A673 (cell line): ENCODE measurements around the gene ANKRD16. TPM values are rescaled to one million over a fixed set of nuclear protein-coding genes. Genes with fewer than 3 reads are reported as not detected.

ENCODE experiments used
- BruUV-seq: library from RNA; stranded (reverse); fragments of 400-500 nt; replicated peaks from 2 replicates; lab custom pipeline; 2021; lab: Mats Ljungman, UMichigan
- CTCF ChIA-PET: fragments of 300-600 bp; sonication (Branson Sonifier 250); formaldehyde crosslinking; loops from one replicate; lab custom pipeline; 2022; ENCODE audit warnings: antibody characterized with exemption; lab: Charles Lee
- POLR2A ChIA-PET: fragments of 300-600 bp; sonication (Branson Sonifier 250); formaldehyde crosslinking; loops from one replicate; lab custom pipeline; 2022; ENCODE audit warnings: antibody characterized with exemption; ENCODE audit not compliant: low non-redundant PET; lab: Charles Lee
- DNase-seq: peaks from one replicate; pipeline ENCODE4 v3.0.0-alpha.2; 2015; ENCODE audit warnings: low spot score
- H3K27ac ChIP-seq: fragments of 200-600 bp; sonication (generic); 2 replicates; pipeline ENCODE4 v1.5.1; 2016; ENCODE audit warnings: mixed run types, low read depth, mild to moderate bottlenecking, mixed read lengths, antibody characterized with exemption, low read length; ENCODE audit not compliant: poor library complexity, severe bottlenecking
- H3K27me3 ChIP-seq: fragments of 200-600 bp; sonication (generic); replicated peaks from 2 replicates; pipeline ENCODE4 v1.6.1; 2017; ENCODE audit warnings: mixed run types, low read depth, mild to moderate bottlenecking, mixed read lengths, antibody characterized with exemption, low read length; ENCODE audit not compliant: insufficient read depth, poor library complexity
- H3K36me3 ChIP-seq: fragments of 200-600 bp; sonication (generic); 2 replicates; pipeline ENCODE4 v1.6.1; 2016; ENCODE audit warnings: mixed run types, mild to moderate bottlenecking, mixed read lengths, antibody characterized with exemption, low read length; ENCODE audit not compliant: insufficient read depth, poor library complexity, severe bottlenecking
- H3K4me1 ChIP-seq: fragments of 200-600 bp; sonication (generic); 2 replicates; pipeline ENCODE4 v1.6.1; 2017; ENCODE audit warnings: mixed run types, mild to moderate bottlenecking, mixed read lengths, antibody characterized with exemption, low read length; ENCODE audit not compliant: insufficient read depth, poor library complexity, severe bottlenecking
- H3K4me3 ChIP-seq: fragments of 200-600 bp; sonication (generic); 2 replicates; pipeline ENCODE4 v1.5.1; 2016; ENCODE audit warnings: low read depth, mixed run types, mild to moderate bottlenecking, mixed read lengths, low read length; ENCODE audit not compliant: poor library complexity, severe bottlenecking
- H3K9me3 ChIP-seq: fragments of 200-600 bp; sonication (generic); 2 replicates; pipeline ENCODE4 v1.6.1; 2016; ENCODE audit warnings: mixed run types, low read depth, mild to moderate bottlenecking, mixed read lengths, antibody characterized with exemption, low read length; ENCODE audit not compliant: poor library complexity, severe bottlenecking
- EZH2 ChIP-seq: fragments of 200-600 bp; sonication (generic); IDR thresholded peaks from 2 replicates; pipeline ENCODE4 v1.6.1; 2017; ENCODE audit warnings: borderline replicate concordance, low read depth, mild to moderate bottlenecking, mixed read lengths, antibody characterized with exemption, low read length; ENCODE audit not compliant: poor library complexity, severe bottlenecking
- intact Hi-C: fragments of 100-400 bp; cut with micrococcal nuclease; formaldehyde crosslinking; loops from one replicate; pipeline ENCODE4 v1.10.0; 2022; ENCODE audit not compliant: unreplicated experiment
- total RNA-seq: library from RNA; stranded (reverse); gene quantifications from 2 replicates; pipeline ENCODE4 v1.2.3, GENCODE V29; 2021
- TF ChIP-seq, protein P1 (sequence below): fragments of 300-800, 200-600 bp; sonication (generic); conservative IDR thresholded peaks from 2 replicates; pipeline ENCODE4 v1.5.1; 2017; ENCODE audit warnings: low read depth, mild to moderate bottlenecking, antibody characterized with exemption, low read length, moderate library complexity, mixed read lengths

ANKRD16 gene
- total RNA-seq, 1 experiment from 2014 or later: 16.2 TPM

DNA sequence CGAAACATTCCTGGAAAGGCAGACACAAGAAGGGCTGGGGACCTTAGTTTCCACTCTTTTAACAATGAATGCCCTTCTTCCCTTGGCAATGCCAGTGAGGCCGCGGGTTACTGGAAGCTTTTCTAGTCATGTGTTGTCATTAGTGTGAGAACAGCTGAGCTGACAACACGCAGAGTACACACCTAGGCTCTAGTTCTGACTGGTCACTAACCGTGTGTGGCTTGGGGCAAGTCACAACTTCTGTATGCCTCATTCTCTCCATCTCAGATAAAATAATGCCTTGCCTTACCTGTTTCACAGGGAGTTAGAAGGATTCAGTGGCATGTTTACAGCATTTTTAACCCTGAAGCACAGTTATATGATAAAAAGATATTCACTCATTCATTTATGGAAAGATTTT is 32.1 kb upstream of the ANKRD16 start:
- H3K4me3 ChIP-seq: no peak overlapping the region
- ChIA-PET POLR2A (no interaction called here), CTCF (no interaction called here)
- no peaks in the 10 kb centered on the region for H3K4me1 ChIP-seq
- H3K27me3 ChIP-seq: no peaks in the 10 kb centered on the region
- no peak for DNase-seq
- BruUV-seq: no TSS peak
- TF ChIP-seq, protein P1, sequence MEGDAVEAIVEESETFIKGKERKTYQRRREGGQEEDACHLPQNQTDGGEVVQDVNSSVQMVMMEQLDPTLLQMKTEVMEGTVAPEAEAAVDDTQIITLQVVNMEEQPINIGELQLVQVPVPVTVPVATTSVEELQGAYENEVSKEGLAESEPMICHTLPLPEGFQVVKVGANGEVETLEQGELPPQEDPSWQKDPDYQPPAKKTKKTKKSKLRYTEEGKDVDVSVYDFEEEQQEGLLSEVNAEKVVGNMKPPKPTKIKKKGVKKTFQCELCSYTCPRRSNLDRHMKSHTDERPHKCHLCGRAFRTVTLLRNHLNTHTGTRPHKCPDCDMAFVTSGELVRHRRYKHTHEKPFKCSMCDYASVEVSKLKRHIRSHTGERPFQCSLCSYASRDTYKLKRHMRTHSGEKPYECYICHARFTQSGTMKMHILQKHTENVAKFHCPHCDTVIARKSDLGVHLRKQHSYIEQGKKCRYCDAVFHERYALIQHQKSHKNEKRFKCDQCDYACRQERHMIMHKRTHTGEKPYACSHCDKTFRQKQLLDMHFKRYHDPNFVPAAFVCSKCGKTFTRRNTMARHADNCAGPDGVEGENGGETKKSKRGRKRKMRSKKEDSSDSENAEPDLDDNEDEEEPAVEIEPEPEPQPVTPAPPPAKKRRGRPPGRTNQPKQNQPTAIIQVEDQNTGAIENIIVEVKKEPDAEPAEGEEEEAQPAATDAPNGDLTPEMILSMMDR: no peak
- TF ChIP-seq EZH2: no peak
- H3K36me3 ChIP-seq: peaks cover 67% of the 10 kb centered on the region
- intact Hi-C loops: no loop called here
- no peak overlapping the region for H3K27ac ChIP-seq
- no peaks in the 10 kb centered on the region for H3K9me3 ChIP-seq

DNA sequence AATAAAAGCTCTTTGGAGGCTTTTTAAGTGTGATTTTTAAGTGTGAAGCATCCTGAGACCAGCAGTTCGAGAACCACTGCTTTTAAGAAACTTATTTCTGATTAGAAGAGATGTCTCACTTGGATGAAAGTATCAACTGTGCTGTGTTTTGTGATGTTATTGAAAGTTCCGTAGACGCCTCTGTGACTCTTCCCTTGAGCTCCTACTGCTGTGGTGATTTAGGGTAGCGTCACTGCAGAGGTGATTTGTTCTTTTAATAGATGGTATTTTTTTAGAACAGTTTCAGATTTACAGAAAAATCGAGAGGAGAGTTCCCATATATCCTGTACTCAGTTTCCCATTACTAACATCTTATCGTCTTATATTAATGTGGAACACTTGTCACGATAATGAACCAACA is 29.9 kb upstream of the ANKRD16 start:
- Histone ChIP-seq H3K27ac (no peak overlapping the region), H3K9me3 (no peaks in the 10 kb centered on the region), H3K4me3 (no peak overlapping the region), H3K36me3 (peaks cover 71% of the 10 kb centered on the region), H3K4me1 (no peaks in the 10 kb centered on the region), H3K27me3 (no peaks in the 10 kb centered on the region)
- POLR2A ChIA-PET: interaction anchor here (0.6 kb wide), 1 partner anchor 21 kb away, joined by 4 read pairs; no protein-coding TSS in a partner anchor
- CTCF ChIA-PET: no interaction called here
- BruUV-seq: no TSS peak
- intact Hi-C loops: no loop called here
- TF ChIP-seq EZH2: no peak
- TF ChIP-seq, protein P1: no peak
- DNase-seq: no peak

DNA sequence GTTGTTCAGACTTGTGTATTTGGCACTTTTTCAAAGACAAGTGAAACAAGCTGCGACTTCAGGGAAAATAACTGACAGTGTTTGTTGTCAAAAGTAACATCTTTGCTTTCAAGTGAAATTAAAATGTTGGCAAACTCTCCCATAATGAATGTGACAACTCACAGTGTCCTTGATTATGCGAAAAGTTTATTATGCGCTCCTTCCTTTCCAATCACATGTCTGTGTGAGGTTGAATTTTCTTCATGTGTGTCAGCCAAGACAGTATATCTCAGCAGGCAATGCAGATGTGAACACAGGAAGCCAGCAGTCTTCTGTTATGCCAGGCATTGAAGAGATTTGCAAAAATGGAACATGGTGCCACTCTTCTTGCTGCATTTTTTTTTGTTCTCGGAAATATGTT is 29.1 kb upstream of the ANKRD16 start:
- H3K36me3 ChIP-seq: peaks cover 71% of the 10 kb centered on the region
- intact Hi-C loops: no loop called here
- TF ChIP-seq, protein P1: no peak
- TF ChIP-seq EZH2: no peak
- CTCF ChIA-PET: no interaction called here
- no peaks in the 10 kb centered on the region for H3K4me1 ChIP-seq
- H3K9me3 ChIP-seq: no peaks in the 10 kb centered on the region
- no peak overlapping the region for H3K27ac ChIP-seq
- POLR2A ChIA-PET: no interaction called here
- no peak for DNase-seq
- no peak overlapping the region for H3K4me3 ChIP-seq
- BruUV-seq: no TSS peak
- H3K27me3 ChIP-seq: no peaks in the 10 kb centered on the region
